ENCODE results near the gene ANKRD12.
A peak's percentile ranks its signal among the peaks of the same experiment; 100 is the strongest.

Gene ANKRD12

GRCh38 chr18:9211955-9212354, 75.4 kb downstream of the ANKRD12 start:
- no peak for TF ChIP-seq CTCF (conservative IDR thresholded peaks at IDR 0.05; ENCODE audit: control insufficient read depth, insufficient read depth, low read depth, low read length)
- H3K4me3 ChIP-seq (ENCODE audit: control insufficient read depth, low read depth, low read length), result no peak overlapping the region
- DNase-seq (ENCODE audit: low read depth), result no peak

GRCh38 chr18:9215221-9215933, 78.8 kb downstream of the ANKRD12 start:
- DNase-seq (ENCODE audit: low read depth), result peak; percentile 27
- H3K4me3 ChIP-seq (ENCODE audit: control insufficient read depth, low read depth, low read length), result no peak overlapping the region
- no peak for TF ChIP-seq CTCF (conservative IDR thresholded peaks at IDR 0.05; ENCODE audit: control insufficient read depth, insufficient read depth, low read depth, low read length)

GRCh38 chr18:9216459-9216858, 79.9 kb downstream of the ANKRD12 start:
- no peak overlapping the region for H3K4me3 ChIP-seq (ENCODE audit: control insufficient read depth, low read depth, low read length)
- TF ChIP-seq CTCF (conservative IDR thresholded peaks at IDR 0.05; ENCODE audit: control insufficient read depth, insufficient read depth, low read depth, low read length), result no peak
- no peak for DNase-seq (ENCODE audit: low read depth)

GRCh38 chr18:9217743-9218451, 81.3 kb downstream of the ANKRD12 start:
- no peak overlapping the region for H3K4me3 ChIP-seq (ENCODE audit: control insufficient read depth, low read depth, low read length)
- DNase-seq (ENCODE audit: low read depth), result peak; percentile 28
- no peak for TF ChIP-seq CTCF (conservative IDR thresholded peaks at IDR 0.05; ENCODE audit: control insufficient read depth, insufficient read depth, low read depth, low read length)

- no peak overlapping the region for H3K4me3 ChIP-seq (ENCODE audit: control insufficient read depth, low read depth, low read length)
- no peak for TF ChIP-seq CTCF (conservative IDR thresholded peaks at IDR 0.05; ENCODE audit: control insufficient read depth, insufficient read depth, low read depth, low read length)
- DNase-seq (ENCODE audit: low read depth), result no peak
These were observed 84.5 kb downstream of the ANKRD12 start for GRCh38 chr18:9221040-9221439.

GRCh38 chr18:9221661-9222060, 85.1 kb downstream of the ANKRD12 start:
- no peak for TF ChIP-seq CTCF (conservative IDR thresholded peaks at IDR 0.05; ENCODE audit: control insufficient read depth, insufficient read depth, low read depth, low read length)
- no peak for DNase-seq (ENCODE audit: low read depth)
- H3K4me3 ChIP-seq (ENCODE audit: control insufficient read depth, low read depth, low read length), result no peak overlapping the region

Measured in fibroblast of mammary gland (primary cell).